ENCODE results near the gene THTPA. TPM values are rescaled to one million over a fixed set of nuclear protein-coding genes. Genes with fewer than 3 reads are reported as not detected.

Gene THTPA
- total and polyA plus RNA-seq, 2 of the 4 experiments (the other 2 are of a cell fraction): 5.0 to 9.2 TPM

DNA sequence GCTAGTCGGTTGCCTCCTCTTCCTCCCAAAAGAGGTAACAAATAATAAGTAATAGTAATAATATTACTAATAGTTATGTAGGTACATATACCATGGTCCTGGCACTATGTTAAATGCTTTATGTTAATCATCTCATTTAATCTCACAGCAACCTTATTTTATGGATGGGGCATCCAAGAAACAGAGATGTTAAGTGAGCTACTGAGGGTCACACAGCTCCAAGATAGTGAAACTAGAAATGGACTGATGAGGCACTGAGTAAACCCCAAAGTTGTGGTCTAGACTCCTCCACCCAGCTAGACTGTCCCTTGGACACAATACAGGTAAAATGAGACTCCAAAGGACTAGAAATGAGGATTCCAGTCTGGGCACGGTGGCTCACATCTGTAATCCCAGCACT is 19.6 kb upstream of the THTPA start:
- Histone ChIP-seq H3K27me3 (ENCODE audit: control insufficient read depth, insufficient read depth, low read length) (no peaks in the 10 kb centered on the region), H3K36me3 (ENCODE audit: control insufficient read depth, insufficient read depth, low read length) (no peaks in the 10 kb centered on the region), H4K5ac (ENCODE audit: low read depth, low read length) (no peak overlapping the region), H3K4ac (ENCODE audit: low read depth, low read length) (no peak overlapping the region), H2AK5ac (ENCODE audit: low read depth, low read length) (no peak overlapping the region), H4K20me1 (ENCODE audit: insufficient read depth, low read length) (no peaks in the 10 kb centered on the region; the same call in 1 of the 2 replicates), H4K91ac (ENCODE audit: insufficient read depth, low read depth, low read length) (no peak overlapping the region), H3K79me1 (ENCODE audit: low read depth in 1 of 2, low read length in 2 of 2) (no peaks in the 10 kb centered on the region), H3K56ac (ENCODE audit: extremely low read depth, insufficient read depth, low read length) (no peak overlapping the region), H3K4me1 (ENCODE audit: control insufficient read depth, insufficient read depth, low read length) (peaks cover 6% of the 10 kb centered on the region), H3K4me2 (ENCODE audit: low read depth, low read length) (no peak overlapping the region), H2AK9ac (replicated peaks; ENCODE audit: low read depth, low read length, poor library complexity) (no peak overlapping the region), H3K9me1 (ENCODE audit: insufficient read depth, low read length) (no peaks in the 10 kb centered on the region), H4K8ac (ENCODE audit: low read depth in 2 of 2, low read length in 2 of 2) (no peak overlapping the region), H3K9ac (ENCODE audit: low read depth, low read length) (no peak overlapping the region), H2BK120ac (ENCODE audit: low read depth, low read length) (no peak overlapping the region), H3K4me3 (ENCODE audit: insufficient read depth, low read depth, low read length) (no peak overlapping the region), H2BK5ac (ENCODE audit: low read depth, low read length, poor library complexity, severe bottlenecking) (no peak overlapping the region), H2BK15ac (ENCODE audit: low read depth, low read length) (no peak overlapping the region), H3K27ac (ENCODE audit: insufficient read depth, low read length) (no peak overlapping the region), H2AFZ (replicated peaks; ENCODE audit: low read length, poor library complexity) (no peak overlapping the region), H3K23ac (ENCODE audit: low read depth, low read length) (no peak overlapping the region), H3K14ac (replicated peaks; ENCODE audit: low read depth, low read length) (no peak overlapping the region), H2BK20ac (ENCODE audit: low read depth, low read length) (no peak overlapping the region), H3K18ac (ENCODE audit: low read depth, low read length) (no peak overlapping the region), H3K9me3 (ENCODE audit: control insufficient read depth, insufficient read depth, low read length) (no peaks in the 10 kb centered on the region)
- ChIA-PET CTCF (no interaction called here), POLR2A (ENCODE audit: unreplicated experiment) (no interaction called here)
- no CpG with 5 or more reads among the region's 2 CpGs for WGBS, 2 experiments (ENCODE audit: extremely low coverage in 2 of 2, insufficient read length in 1 of 2)
- TF ChIP-seq RCOR1 (IDR thresholded peaks at IDR 0.05; ENCODE audit: insufficient replicate concordance, low read length) (no peak), CHD1 (IDR thresholded peaks at IDR 0.05; ENCODE audit: low read depth, low read length) (no peak), POLR2A (IDR thresholded peaks at IDR 0.05; ENCODE audit: low read depth, low read length) (no peak), RAD21 (IDR thresholded peaks at IDR 0.05; ENCODE audit: low read length) (no peak), RFX5 (IDR thresholded peaks at IDR 0.05; ENCODE audit: low read depth, low read length) (no peak), MXI1 (IDR thresholded peaks at IDR 0.05; ENCODE audit: borderline replicate concordance, low read depth, low read length) (no peak), MAZ (IDR thresholded peaks at IDR 0.05; ENCODE audit: borderline replicate concordance, low read depth, low read length) (no peak), FOS (IDR thresholded peaks at IDR 0.05; ENCODE audit: low read depth, low read length) (no peak), NFE2L2 (IDR thresholded peaks at IDR 0.05; ENCODE audit: low read depth, low read length) (no peak), ELK1 (IDR thresholded peaks at IDR 0.05; ENCODE audit: borderline replicate concordance, low read depth, low read length) (no peak), MAFK (IDR thresholded peaks at IDR 0.05; ENCODE audit: low read depth, low read length) (no peak), BHLHE40 (IDR thresholded peaks at IDR 0.05; ENCODE audit: low read depth, low read length) (no peak), CEBPB (IDR thresholded peaks at IDR 0.05; ENCODE audit: low read depth, low read length) (no peak), SMC3 (IDR thresholded peaks at IDR 0.05; ENCODE audit: low read depth, low read length) (no peak)
- TF ChIP-seq, protein P1, sequence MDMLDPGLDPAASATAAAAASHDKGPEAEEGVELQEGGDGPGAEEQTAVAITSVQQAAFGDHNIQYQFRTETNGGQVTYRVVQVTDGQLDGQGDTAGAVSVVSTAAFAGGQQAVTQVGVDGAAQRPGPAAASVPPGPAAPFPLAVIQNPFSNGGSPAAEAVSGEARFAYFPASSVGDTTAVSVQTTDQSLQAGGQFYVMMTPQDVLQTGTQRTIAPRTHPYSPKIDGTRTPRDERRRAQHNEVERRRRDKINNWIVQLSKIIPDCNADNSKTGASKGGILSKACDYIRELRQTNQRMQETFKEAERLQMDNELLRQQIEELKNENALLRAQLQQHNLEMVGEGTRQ (IDR thresholded peaks at IDR 0.05; ENCODE audit: low read depth, low read length): no peak
- dilution Hi-C loops (cut with HindIII; ENCODE audit: low sequenced_read_pairs, unreplicated experiment) (no loop called here), intact Hi-C loops (cut with micrococcal nuclease) (no loop called here), in situ Hi-C loops (cut with MboI; ENCODE audit: low sequenced_read_pairs) (no loop called here)
- DNase-seq (no peak), ATAC-seq (ENCODE audit: low read depth) (no peak)
- no TSS peak for BruUV-seq (replicated peaks)

Data from IMR-90 (cell line).